OCI-LY7 (cell line): ENCODE results near the gene EDDM13. TPM values are rescaled to one million over a fixed set of nuclear protein-coding genes. Genes with fewer than 3 reads are reported as not detected.

ENCODE experiments used
- BruUV-seq: library from RNA; stranded (reverse); fragments of 400-500 nt; replicated peaks from 2 replicates; lab custom pipeline; 2021; lab: Mats Ljungman, UMichigan
- CTCF ChIA-PET: fragments of 300-600 bp; sonication (Branson Sonifier 250); formaldehyde crosslinking; loops from one replicate; lab custom pipeline; 2022; ENCODE audit warnings: antibody characterized with exemption; ENCODE audit not compliant: unreplicated experiment; lab: Charles Lee
- POLR2A ChIA-PET: fragments of 300-600 bp; sonication (Branson Sonifier 250); formaldehyde crosslinking; loops from one replicate; lab custom pipeline; 2022; ENCODE audit warnings: antibody characterized with exemption; lab: Charles Lee
- DNase-seq: peaks from one replicate; pipeline ENCODE4 v3.0.0-alpha.2; 2015; ENCODE audit warnings: low spot score
- H2AFZ ChIP-seq: fragments of 200-600 bp; sonication (generic), shearing (Covaris generic); 2 replicates; pipeline ENCODE4 v1.6.1; 2014; ENCODE audit warnings: mild to moderate bottlenecking, antibody characterized with exemption, low read length, moderate library complexity
- H3K27ac ChIP-seq: fragments of 200-600 bp; sonication (generic); 2 replicates; pipeline ENCODE4 v1.5.1; 2014; ENCODE audit warnings: mixed run types, low read depth, mild to moderate bottlenecking, moderate library complexity, low read length, inconsistent platforms; ENCODE audit not compliant: poor library complexity, severe bottlenecking
- H3K36me3 ChIP-seq: fragments of 200-600 bp; sonication (generic); 2 replicates; pipeline ENCODE4 v1.6.1; 2014; ENCODE audit warnings: mild to moderate bottlenecking, antibody characterized with exemption, low read length, moderate library complexity, mixed read lengths; ENCODE audit not compliant: insufficient read depth
- H3K4me1 ChIP-seq: fragments of 200-600 bp; sonication (generic); 2 replicates; pipeline ENCODE4 v1.5.1; 2014; ENCODE audit warnings: mild to moderate bottlenecking, low read length; ENCODE audit not compliant: insufficient read depth, poor library complexity, severe bottlenecking
- H3K4me2 ChIP-seq: fragments of 200-600 bp; sonication (generic); 2 replicates; pipeline ENCODE4 v1.6.1; 2014; ENCODE audit warnings: mild to moderate bottlenecking, low read length
- H3K4me3 ChIP-seq: fragments of 200-600 bp; sonication (generic); 2 replicates; pipeline ENCODE4 v1.5.1; 2014; ENCODE audit warnings: mild to moderate bottlenecking, low read depth, low read length; ENCODE audit not compliant: poor library complexity, severe bottlenecking
- H3K79me2 ChIP-seq: fragments of 200-600 bp; sonication (generic); 2 replicates; pipeline ENCODE4 v1.6.1; 2016; ENCODE audit warnings: low read depth, mild to moderate bottlenecking, low read length, moderate library complexity, mixed read lengths; ENCODE audit not compliant: insufficient read depth
- H3K9me2 ChIP-seq: fragments of 200-600 bp; sonication (generic); 2 replicates; pipeline ENCODE4 v1.6.1; 2016; ENCODE audit warnings: mild to moderate bottlenecking, low read length, mixed read lengths; ENCODE audit not compliant: insufficient read depth
- H3K9me3 ChIP-seq: fragments of 200-600 bp; sonication (generic); 2 replicates; pipeline ENCODE4 v1.6.1; 2014; ENCODE audit warnings: mild to moderate bottlenecking, mixed run types, low read length, mixed read lengths
- H4K20me1 ChIP-seq: fragments of 200-600 bp; sonication (generic); 2 replicates; pipeline ENCODE4 v1.6.1; 2014; ENCODE audit warnings: mild to moderate bottlenecking, antibody characterized with exemption, low read length, moderate library complexity, mixed read lengths; ENCODE audit not compliant: insufficient read depth
- CTCF ChIP-seq: fragments of 200-600 bp; sonication (generic); conservative IDR thresholded peaks from 2 replicates; pipeline ENCODE4 v1.5.1; 2014; ENCODE audit warnings: mild to moderate bottlenecking, antibody characterized with exemption, low read length, moderate library complexity, mixed read lengths
- EZH2phosphoT487 ChIP-seq: fragments of 200-600 bp; sonication (generic); IDR thresholded peaks from 2 replicates; pipeline ENCODE4 v1.6.1; 2018; ENCODE audit warnings: low read depth, borderline replicate concordance, mild to moderate bottlenecking, mixed run types, antibody characterized with exemption, low read length, moderate library complexity, mixed read lengths
- intact Hi-C: fragments of 100-400 bp; cut with micrococcal nuclease; formaldehyde crosslinking; loops from one replicate; pipeline ENCODE4 v1.10.0; 2022; ENCODE audit not compliant: unreplicated experiment
- total RNA-seq, 2 experiments: library from RNA; depleted of rRNA in 1 of 2; stranded (reverse); fragments of >200 nt in 1 of 2; shearing (Covaris generic) in 1 of 2; gene quantifications; 2 replicates each; pipeline ENCODE4 v1.2.3, GENCODE V29; 2014 to 2022

Gene EDDM13
- total RNA-seq, 2 experiments from 2014 or later: not detected

DNA sequence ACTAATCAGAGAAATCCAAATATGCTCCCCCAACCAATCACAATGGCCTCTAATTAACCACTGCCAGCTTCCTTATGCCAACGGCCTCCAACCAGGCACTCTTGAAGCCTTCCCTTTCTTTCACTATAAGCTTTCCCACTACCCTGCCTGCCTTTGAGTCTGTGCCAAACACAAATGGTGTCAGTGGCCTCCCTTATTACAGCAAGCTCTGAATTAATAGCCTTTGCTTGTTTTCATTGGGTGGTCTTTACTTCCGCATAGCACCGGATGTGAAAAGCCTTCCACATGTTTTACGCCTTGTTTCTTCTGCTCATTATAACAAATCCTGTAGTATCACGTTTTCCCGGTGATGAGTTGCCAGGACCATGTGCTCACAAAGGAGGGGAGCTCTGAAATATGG is 1.4 kb upstream of the EDDM13 start:
- no peaks in the 10 kb centered on the region for H3K9me3 ChIP-seq
- no peaks in the 10 kb centered on the region for H4K20me1 ChIP-seq
- BruUV-seq: no TSS peak
- no peaks in the 10 kb centered on the region for H3K4me1 ChIP-seq
- CTCF ChIA-PET: no interaction called here
- H3K79me2 ChIP-seq: no peaks in the 10 kb centered on the region
- DNase-seq: no peak
- no peak overlapping the region for H3K4me2 ChIP-seq
- intact Hi-C loops: no loop called here
- H3K9me2 ChIP-seq: no peaks in the 10 kb centered on the region
- H2AFZ ChIP-seq: no peak overlapping the region
- TF ChIP-seq EZH2phosphoT487 (no peak), CTCF (no peak)
- H3K4me3 ChIP-seq: no peak overlapping the region
- no peak overlapping the region for H3K27ac ChIP-seq
- POLR2A ChIA-PET: interaction anchor here (0.6 kb wide), 1 partner anchor 9 kb away, joined by 3 read pairs; no protein-coding TSS in a partner anchor
- no peaks in the 10 kb centered on the region for H3K36me3 ChIP-seq

DNA sequence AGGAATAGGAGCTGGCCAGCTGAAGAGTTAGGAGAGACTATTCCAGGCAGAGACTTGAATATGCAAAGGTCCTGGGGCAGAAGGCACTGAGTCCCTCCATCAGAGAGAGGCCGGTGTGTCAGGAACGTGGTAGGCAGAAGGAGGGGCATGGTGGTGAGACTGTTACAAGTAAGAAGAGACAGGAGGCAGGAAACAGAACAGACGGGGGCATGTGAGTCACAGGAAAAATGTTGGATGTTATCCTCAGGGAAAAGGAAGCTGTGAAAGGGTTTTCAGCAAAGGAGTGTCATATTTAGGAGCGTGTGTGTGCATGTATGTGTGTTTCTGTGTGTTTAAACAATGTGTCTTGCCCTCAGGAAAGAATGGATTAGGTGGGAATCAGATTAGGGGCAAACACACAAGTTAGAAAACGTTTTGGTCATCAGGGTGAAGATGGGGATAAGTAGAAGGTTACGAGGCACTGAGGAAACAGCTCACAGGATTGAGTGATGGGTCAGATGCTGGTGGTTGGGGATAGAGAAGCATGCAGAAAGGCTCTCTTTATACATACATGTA is 1.1 kb downstream of the EDDM13 start:
- Histone ChIP-seq H3K9me2 (no peaks in the 10 kb centered on the region), H4K20me1 (no peaks in the 10 kb centered on the region), H3K27ac (no peak overlapping the region), H3K4me1 (no peaks in the 10 kb centered on the region), H3K4me3 (no peak overlapping the region), H3K9me3 (0 out of 2 replicates have a peak, but pooled peaks cover 4% of the 10 kb centered on the region), H3K36me3 (no peaks in the 10 kb centered on the region), H2AFZ (no peak overlapping the region), H3K4me2 (no peak overlapping the region), H3K79me2 (no peaks in the 10 kb centered on the region)
- CTCF ChIA-PET: no interaction called here
- no peak for DNase-seq
- POLR2A ChIA-PET: no interaction called here
- intact Hi-C loops: no loop called here
- BruUV-seq: no TSS peak
- TF ChIP-seq CTCF (no peak), EZH2phosphoT487 (no peak)

- Histone ChIP-seq H3K9me2 (no peaks in the 10 kb centered on the region), H3K4me3 (no peak overlapping the region), H3K9me3 (no peaks in the 10 kb centered on the region), H3K36me3 (peaks cover 3% of the 10 kb centered on the region; the same call in 1 of the 2 replicates), H3K4me2 (no peak overlapping the region), H2AFZ (no peak overlapping the region), H4K20me1 (no peaks in the 10 kb centered on the region), H3K4me1 (no peaks in the 10 kb centered on the region), H3K79me2 (no peaks in the 10 kb centered on the region), H3K27ac (no peak overlapping the region)
- POLR2A ChIA-PET: interaction anchor here (0.7 kb wide), 1 partner anchor 367 kb away, joined by 4 read pairs; no protein-coding TSS in a partner anchor
- CTCF ChIA-PET: no interaction called here
- DNase-seq: no peak
- no TSS peak for BruUV-seq
- no peak for TF ChIP-seq EZH2phosphoT487
- no peak for TF ChIP-seq CTCF
- intact Hi-C loops: no loop called here
Measured at GRCh38 chr19:56282809-56283208, 10.3 kb downstream of the EDDM13 start.
